Smooth muscle cell (in vitro differentiated cells): ENCODE results near the gene ABHD14A. TPM values are rescaled to one million over a fixed set of nuclear protein-coding genes. Genes with fewer than 3 reads are reported as not detected.
"Not testable (repeated sequence)": the region's sequence is repeated elsewhere in the genome, so short reads cannot be mapped to it uniquely, and the experiment has no call there.

Source experiments
- DNase-seq: peaks from one replicate; lab custom pipeline; 2025; ENCODE audit not compliant: unreplicated experiment; lab: John Stamatoyannopoulos, UW
- H2AFZ ChIP-seq: fragments of 200-600 bp; sonication (generic); 2 replicates; pipeline ENCODE4 v1.6.0; 2016; ENCODE audit warnings: antibody characterized with exemption, low read depth, mild to moderate bottlenecking
- H3F3A ChIP-seq: fragments of 200-600 bp; sonication (generic); 2 replicates; pipeline ENCODE4 v1.6.0; 2017; ENCODE audit warnings: antibody characterized with exemption, low read depth
- H3K27ac ChIP-seq: fragments of 200-600 bp; sonication (generic); 2 replicates; pipeline ENCODE4 v1.5.1; 2016; ENCODE audit warnings: low read depth, mild to moderate bottlenecking
- H3K27me3 ChIP-seq: fragments of 200-600 bp; sonication (generic); 2 replicates; pipeline ENCODE4 v1.6.1; 2016; ENCODE audit warnings: low read depth, mild to moderate bottlenecking
- H3K36me3 ChIP-seq: fragments of 200-600 bp; sonication (generic); 2 replicates; pipeline ENCODE4 v1.5.1; 2016; ENCODE audit warnings: low read depth
- H3K4me1 ChIP-seq: fragments of 200-600 bp; sonication (generic); 2 replicates; pipeline ENCODE4 v1.5.1; 2016; ENCODE audit warnings: low read depth
- H3K4me2 ChIP-seq: fragments of 200-600 bp; sonication (generic); 2 replicates; pipeline ENCODE4 v1.6.0; 2016; ENCODE audit warnings: mild to moderate bottlenecking
- H3K4me3 ChIP-seq: fragments of 200-600 bp; sonication (generic); 2 replicates; pipeline ENCODE4 v1.5.1; 2016; ENCODE audit warnings: mild to moderate bottlenecking
- H3K79me2 ChIP-seq: fragments of 200-600 bp; sonication (generic); 2 replicates; pipeline ENCODE4 v1.6.0; 2016; ENCODE audit warnings: low read depth, mild to moderate bottlenecking
- H3K9ac ChIP-seq: fragments of 200-600 bp; sonication (generic); 2 replicates; pipeline ENCODE4 v1.6.0; 2016; ENCODE audit warnings: low read depth
- H3K9me3 ChIP-seq: fragments of 200-600 bp; sonication (generic); replicated peaks from 2 replicates; pipeline ENCODE4 v1.5.1; 2016; ENCODE audit warnings: low read depth
- H4K20me1 ChIP-seq: fragments of 200-600 bp; sonication (generic); 2 replicates; pipeline ENCODE4 v1.6.0; 2016; ENCODE audit warnings: low read depth
- WGBS: methylation state at CpG from one replicate; pipeline ENCODE4 v1.1.7; 2016; ENCODE audit warnings: low lambda C conversion rate; 5-methylcytosine and 5-hydroxymethylcytosine counted together
- polyA plus RNA-seq: library from polyadenylated mRNA; unstranded; fragments of >200 nt; fragmentation: Nextera tagmentation; extraction: Ambion mirVana; gene quantifications from 2 replicates; pipeline ENCODE4 v1.2.1, GENCODE V29; 2016
- total RNA-seq: library from RNA; depleted of rRNA; stranded (reverse); fragments of >200 nt; gene quantifications from 2 replicates; pipeline ENCODE4 v1.2.3, GENCODE V29; 2014
- TF ChIP-seq, protein P1 (sequence below): fragments of 200-600 bp; sonication (generic); IDR thresholded peaks from 2 replicates; pipeline ENCODE4 v1.5.1; 2017; ENCODE audit warnings: borderline replicate concordance, mild to moderate bottlenecking, antibody characterized with exemption; ENCODE audit not compliant: insufficient read depth, poor library complexity, severe bottlenecking

ABHD14A gene
- total and polyA plus RNA-seq, 2 experiments from 2014 or later = 16.1 to 49.7 TPM

DNA sequence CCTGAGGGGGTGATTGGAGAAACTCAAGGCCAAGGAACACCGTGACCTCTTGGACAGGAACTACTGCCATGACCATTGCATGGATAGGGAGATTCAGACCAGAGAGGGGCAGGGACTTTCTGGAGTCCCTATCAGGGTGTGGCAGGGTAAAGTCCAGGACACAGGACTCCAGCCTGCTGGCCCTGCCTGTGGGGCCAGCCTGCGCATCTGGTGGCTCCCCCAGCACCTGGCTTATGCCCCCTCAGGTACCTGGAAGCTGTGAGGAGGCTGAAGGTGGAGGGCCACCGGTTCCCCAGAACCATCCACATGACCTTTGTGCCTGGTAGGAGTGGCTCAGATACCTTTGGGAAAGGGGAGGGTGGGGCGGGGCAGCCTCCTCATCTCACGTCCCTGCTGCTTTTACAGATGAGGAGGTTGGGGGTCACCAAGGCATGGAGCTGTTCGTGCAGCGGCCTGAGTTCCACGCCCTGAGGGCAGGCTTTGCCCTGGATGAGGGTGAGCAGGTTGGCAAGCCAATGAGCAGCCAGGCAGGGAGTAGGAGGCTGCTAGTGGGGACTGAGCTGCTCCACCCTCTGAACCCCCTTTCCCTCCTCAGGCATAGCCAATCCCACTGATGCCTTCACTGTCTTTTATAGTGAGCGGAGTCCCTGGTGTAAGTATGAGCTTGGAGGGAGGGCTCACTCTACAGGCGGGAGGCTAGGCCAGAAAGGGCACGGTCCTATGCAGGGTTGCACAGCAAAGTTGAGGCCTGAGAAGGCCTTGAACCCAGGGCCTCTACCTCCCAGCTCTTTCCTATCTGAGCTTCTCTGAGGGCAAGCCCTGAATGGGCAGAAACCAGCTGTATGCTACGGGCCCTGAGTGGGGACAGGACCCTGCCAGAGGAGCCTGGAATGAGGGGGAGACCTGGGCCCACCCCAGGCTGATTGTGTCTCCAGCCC lies 11.4 kb downstream of the ABHD14A start:
- H3K36me3 ChIP-seq = no peaks in the 10 kb centered on the region
- no peaks in the 10 kb centered on the region for H3K27me3 ChIP-seq
- no peak overlapping the region for H3K4me2 ChIP-seq
- no peak overlapping the region for H3K27ac ChIP-seq
- H4K20me1 ChIP-seq = no peaks in the 10 kb centered on the region
- H3K9me3 ChIP-seq = no peaks in the 10 kb centered on the region
- no peak overlapping the region for H3K4me3 ChIP-seq
- no peak overlapping the region for H2AFZ ChIP-seq
- no peaks in the 10 kb centered on the region for H3F3A ChIP-seq
- 90% methylated on average over 12 of the region's 12 CpGs for WGBS
- H3K79me2 ChIP-seq = peaks cover 6% of the 10 kb centered on the region
- H3K4me1 ChIP-seq = peaks cover 17% of the 10 kb centered on the region
- TF ChIP-seq, protein P1, sequence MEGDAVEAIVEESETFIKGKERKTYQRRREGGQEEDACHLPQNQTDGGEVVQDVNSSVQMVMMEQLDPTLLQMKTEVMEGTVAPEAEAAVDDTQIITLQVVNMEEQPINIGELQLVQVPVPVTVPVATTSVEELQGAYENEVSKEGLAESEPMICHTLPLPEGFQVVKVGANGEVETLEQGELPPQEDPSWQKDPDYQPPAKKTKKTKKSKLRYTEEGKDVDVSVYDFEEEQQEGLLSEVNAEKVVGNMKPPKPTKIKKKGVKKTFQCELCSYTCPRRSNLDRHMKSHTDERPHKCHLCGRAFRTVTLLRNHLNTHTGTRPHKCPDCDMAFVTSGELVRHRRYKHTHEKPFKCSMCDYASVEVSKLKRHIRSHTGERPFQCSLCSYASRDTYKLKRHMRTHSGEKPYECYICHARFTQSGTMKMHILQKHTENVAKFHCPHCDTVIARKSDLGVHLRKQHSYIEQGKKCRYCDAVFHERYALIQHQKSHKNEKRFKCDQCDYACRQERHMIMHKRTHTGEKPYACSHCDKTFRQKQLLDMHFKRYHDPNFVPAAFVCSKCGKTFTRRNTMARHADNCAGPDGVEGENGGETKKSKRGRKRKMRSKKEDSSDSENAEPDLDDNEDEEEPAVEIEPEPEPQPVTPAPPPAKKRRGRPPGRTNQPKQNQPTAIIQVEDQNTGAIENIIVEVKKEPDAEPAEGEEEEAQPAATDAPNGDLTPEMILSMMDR = no peak
- no peak for DNase-seq
- H3K9ac ChIP-seq = no peak overlapping the region

DNA sequence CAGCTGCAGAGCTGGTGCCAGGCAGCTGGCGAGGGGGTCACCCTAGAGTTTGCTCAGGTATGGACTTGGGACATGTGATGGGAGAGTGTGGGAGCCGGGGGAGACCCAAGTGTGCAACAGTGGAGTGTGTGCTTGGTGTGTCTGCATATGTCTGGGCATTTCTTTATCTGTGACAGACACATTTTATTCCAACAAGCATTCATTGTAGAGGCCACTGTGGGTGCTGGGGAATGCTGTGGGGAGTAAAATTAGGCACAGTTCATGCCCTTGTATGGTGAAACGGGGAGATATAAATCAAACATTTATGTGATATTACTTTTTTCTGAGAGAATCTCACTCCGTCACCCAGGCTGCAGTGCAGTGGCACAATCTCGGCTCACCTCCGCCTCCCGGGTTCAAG lies 12.7 kb downstream of the ABHD14A start:
- no peak overlapping the region for H2AFZ ChIP-seq
- peaks cover 4% of the 10 kb centered on the region for H3K79me2 ChIP-seq
- no peak overlapping the region for H3K9ac ChIP-seq
- H3K36me3 ChIP-seq = no peaks in the 10 kb centered on the region
- DNase-seq = no peak
- no peak overlapping the region for H3K27ac ChIP-seq
- WGBS = 97% methylated on average over 7 of the region's 7 CpGs
- no peaks in the 10 kb centered on the region for H3K27me3 ChIP-seq
- TF ChIP-seq, protein P1 = no peak
- H3K4me1 ChIP-seq = peaks cover 10% of the 10 kb centered on the region
- no peaks in the 10 kb centered on the region for H3K9me3 ChIP-seq
- H4K20me1 ChIP-seq = peaks cover 7% of the 10 kb centered on the region
- no peak overlapping the region for H3K4me3 ChIP-seq
- H3F3A ChIP-seq = peaks cover 8% of the 10 kb centered on the region
- H3K4me2 ChIP-seq = no peak overlapping the region

DNA sequence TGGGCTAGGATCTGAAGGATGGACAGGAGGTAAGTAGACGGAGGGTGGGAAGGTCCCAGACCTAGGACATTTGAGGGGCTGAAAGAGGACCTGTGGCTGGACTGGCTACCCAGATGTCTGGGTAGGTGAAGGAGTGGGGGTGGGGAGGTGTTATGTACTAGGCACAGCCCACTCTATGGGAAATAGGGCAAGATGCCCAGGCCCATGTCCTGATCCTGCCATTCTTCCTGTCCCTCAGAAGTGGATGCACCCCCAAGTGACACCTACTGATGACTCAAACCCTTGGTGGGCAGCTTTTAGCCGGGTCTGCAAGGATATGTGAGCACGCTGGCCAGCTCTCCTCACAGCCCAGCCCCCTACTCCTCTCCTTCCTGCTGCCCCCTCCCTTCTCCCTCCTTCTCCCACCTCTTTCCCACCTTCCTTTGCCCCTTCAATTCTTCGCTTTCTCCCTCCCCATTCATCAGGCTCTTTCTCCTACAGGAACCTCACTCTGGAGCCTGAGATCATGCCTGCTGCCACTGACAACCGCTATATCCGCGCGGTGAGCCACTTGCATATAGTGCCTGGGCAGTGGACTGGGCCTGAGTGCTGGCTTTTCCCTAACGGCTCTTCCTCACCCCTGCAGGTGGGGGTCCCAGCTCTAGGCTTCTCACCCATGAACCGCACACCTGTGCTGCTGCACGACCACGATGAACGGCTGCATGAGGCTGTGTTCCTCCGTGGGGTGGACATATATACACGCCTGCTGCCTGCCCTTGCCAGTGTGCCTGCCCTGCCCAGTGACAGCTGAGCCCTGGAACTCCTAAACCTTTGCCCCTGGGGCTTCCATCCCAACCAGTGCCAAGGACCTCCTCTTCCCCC lies 13.7 kb downstream of the ABHD14A start:
- Histone ChIP-seq H3K79me2 (peaks cover 9% of the 10 kb centered on the region), H3K27ac (no peak overlapping the region), H4K20me1 (peaks cover 11% of the 10 kb centered on the region), H2AFZ (no peak overlapping the region), H3K4me1 (peaks cover 8% of the 10 kb centered on the region), H3K36me3 (no peaks in the 10 kb centered on the region), H3F3A (peaks cover 12% of the 10 kb centered on the region), H3K9me3 (no peaks in the 10 kb centered on the region), H3K4me3 (no peak overlapping the region), H3K9ac (no peak overlapping the region), H3K27me3 (no peaks in the 10 kb centered on the region), H3K4me2 (no peak overlapping the region)
- WGBS = 82% methylated on average over 15 of the region's 15 CpGs
- no peak for DNase-seq
- TF ChIP-seq, protein P1 = no peak

DNA sequence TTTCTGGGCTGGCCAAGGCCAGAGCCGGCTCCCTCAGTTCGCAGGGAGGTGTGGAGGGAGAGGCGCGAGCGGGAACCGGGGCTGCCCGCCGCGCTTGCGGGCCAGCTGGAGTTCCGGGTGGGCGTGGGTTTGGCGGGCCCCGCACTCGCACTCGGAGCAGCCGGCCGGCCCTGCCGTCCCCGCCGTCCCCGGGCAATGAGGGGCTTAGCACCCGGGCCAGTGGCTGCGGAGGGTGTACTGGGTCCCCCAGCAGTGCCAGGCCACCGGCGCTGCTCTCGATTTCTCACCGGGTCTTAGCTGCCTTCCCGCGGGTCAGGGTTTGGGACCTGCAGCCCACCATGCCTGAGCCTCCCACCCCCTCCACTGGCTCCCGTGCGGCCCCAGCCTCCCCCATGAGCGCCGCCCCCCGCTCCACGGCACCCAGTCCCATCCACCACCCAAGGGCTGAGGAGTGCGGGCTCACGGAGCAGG lies 15.7 kb downstream of the ABHD14A start:
- H3K9me3 ChIP-seq, H3K9ac ChIP-seq, DNase-seq, H3K27ac ChIP-seq, H2AFZ ChIP-seq, H3K36me3 ChIP-seq, H3K27me3 ChIP-seq, H3K4me3 ChIP-seq, H3K4me2 ChIP-seq: not testable (repeated sequence)
- 98% methylated on average over 28 of the region's 38 CpGs for WGBS
- H4K20me1 ChIP-seq = peaks cover 21% of the 10 kb centered on the region
- peaks cover 11% of the 10 kb centered on the region for H3K4me1 ChIP-seq
- H3F3A ChIP-seq = peaks cover 24% of the 10 kb centered on the region
- peaks cover 25% of the 10 kb centered on the region for H3K79me2 ChIP-seq
